ENCODE data around the gene LSM7. TPM values are rescaled to one million over a fixed set of nuclear protein-coding genes. Genes with fewer than 3 reads are reported as not detected.

The LSM7 gene
- total and polyA plus RNA-seq, 2 of the 13 experiments (the other 11 are each of a cell fraction or from before 2014, with no cell fraction given), result 140 to 205 TPM

DNA sequence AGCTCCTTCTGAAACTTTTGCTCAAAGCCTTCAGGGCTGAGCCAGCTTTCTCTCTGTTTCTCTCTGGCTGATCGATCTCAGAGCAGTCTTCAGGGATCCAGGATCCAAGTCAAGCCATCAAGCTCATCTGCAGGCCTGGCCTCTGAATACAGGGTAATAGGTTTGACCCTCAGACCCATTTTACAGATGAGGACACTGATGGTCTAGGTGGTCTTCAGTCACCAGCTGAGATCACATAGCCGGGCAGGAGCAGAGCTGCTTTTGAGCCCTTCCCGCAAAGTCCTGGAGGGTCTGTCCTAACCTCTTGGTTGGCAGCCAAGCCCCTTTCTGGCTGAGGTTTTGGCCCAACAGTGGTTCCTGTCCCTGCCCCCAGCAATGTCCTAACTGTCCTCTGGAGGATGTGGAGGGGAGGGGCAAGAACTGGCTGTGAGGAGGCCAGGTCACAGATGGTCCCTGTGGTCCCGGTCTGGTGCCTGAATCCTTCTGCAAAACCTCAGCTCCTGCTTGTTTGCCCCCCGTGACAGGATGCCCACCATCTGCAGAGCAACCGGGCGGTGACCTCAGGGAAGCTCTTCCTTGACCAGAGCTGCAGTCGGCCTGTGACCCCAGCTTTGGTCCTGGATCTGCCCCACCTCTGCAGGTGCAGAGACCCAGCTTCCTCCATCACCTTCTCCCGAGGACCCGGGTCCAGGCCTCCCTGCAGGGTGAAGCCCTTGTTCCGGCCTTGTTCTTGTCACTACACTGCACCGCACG, 40.6 kb downstream of the LSM7 start (continued):
- no peak for TF ChIP-seq ARHGAP35 (CRISPR knock-in tag; IDR thresholded peaks at IDR 0.05; ENCODE audit: borderline replicate concordance)
- no peak for TF ChIP-seq HMG20A (CRISPR knock-in tag; IDR thresholded peaks at IDR 0.05; ENCODE audit: borderline replicate concordance)
- no peak for TF ChIP-seq RXRB (CRISPR knock-in tag; IDR thresholded peaks at IDR 0.05; ENCODE audit: borderline replicate concordance)
- TF ChIP-seq POGZ (CRISPR knock-in tag; IDR thresholded peaks at IDR 0.05), result 0 out of 2 replicates have a peak, but pooled peaks have one; percentile 26
- TF ChIP-seq, protein P1, sequence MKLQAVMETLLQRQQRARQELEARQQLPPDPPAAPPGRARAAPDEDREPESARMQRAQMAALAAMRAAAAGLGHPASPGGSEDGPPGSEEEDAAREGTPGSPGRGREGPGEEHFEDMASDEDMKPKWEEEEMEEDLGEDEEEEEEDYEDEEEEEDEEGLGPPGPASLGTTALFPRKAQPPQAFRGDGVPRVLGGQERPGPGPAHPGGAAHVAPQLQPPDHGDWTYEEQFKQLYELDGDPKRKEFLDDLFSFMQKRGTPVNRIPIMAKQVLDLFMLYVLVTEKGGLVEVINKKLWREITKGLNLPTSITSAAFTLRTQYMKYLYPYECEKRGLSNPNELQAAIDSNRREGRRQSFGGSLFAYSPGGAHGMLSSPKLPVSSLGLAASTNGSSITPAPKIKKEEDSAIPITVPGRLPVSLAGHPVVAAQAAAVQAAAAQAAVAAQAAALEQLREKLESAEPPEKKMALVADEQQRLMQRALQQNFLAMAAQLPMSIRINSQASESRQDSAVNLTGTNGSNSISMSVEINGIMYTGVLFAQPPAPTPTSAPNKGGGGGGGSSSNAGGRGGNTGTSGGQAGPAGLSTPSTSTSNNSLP (IDR thresholded peaks at IDR 0.05; ENCODE audit: low read depth, low read length), result no peak
- 0 out of 2 replicates have a peak, but pooled peaks have one; percentile 16 for TF ChIP-seq PCBP1 (IDR thresholded peaks at IDR 0.05; ENCODE audit: borderline replicate concordance, low read depth, low read length)
- TF ChIP-seq TOPORS (CRISPR knock-in tag; IDR thresholded peaks at IDR 0.05), result 0 out of 2 replicates have a peak, but pooled peaks have one; percentile 42
- no peak for TF ChIP-seq HNRNPLL (IDR thresholded peaks at IDR 0.05; ENCODE audit: low read depth, low read length, poor library complexity, severe bottlenecking)
- TF ChIP-seq NFKB2 (CRISPR knock-in tag; IDR thresholded peaks at IDR 0.05; ENCODE audit: borderline replicate concordance), result 0 out of 2 replicates have a peak, but pooled peaks have one; percentile 8
- 0 out of 2 replicates have a peak, but pooled peaks have one; percentile 21 for TF ChIP-seq ZNF292 (CRISPR knock-in tag; IDR thresholded peaks at IDR 0.05; ENCODE audit: borderline replicate concordance, low read depth)
- peak; percentile 16; the same call in 1 of the 2 replicates for TF ChIP-seq ZNF451 (CRISPR knock-in tag; IDR thresholded peaks at IDR 0.05)
- TF ChIP-seq ZNF354B (CRISPR knock-in tag; IDR thresholded peaks at IDR 0.05), result 0 out of 2 replicates have a peak, but pooled peaks have one; percentile 37
- no peak for TF ChIP-seq FOSL2 (CRISPR knock-in tag; IDR thresholded peaks at IDR 0.05)
- TF ChIP-seq, protein P2, sequence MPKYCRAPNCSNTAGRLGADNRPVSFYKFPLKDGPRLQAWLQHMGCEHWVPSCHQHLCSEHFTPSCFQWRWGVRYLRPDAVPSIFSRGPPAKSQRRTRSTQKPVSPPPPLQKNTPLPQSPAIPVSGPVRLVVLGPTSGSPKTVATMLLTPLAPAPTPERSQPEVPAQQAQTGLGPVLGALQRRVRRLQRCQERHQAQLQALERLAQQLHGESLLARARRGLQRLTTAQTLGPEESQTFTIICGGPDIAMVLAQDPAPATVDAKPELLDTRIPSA (CRISPR knock-in tag; IDR thresholded peaks at IDR 0.05; ENCODE audit: borderline replicate concordance), result no peak
- TF ChIP-seq, protein P3, sequence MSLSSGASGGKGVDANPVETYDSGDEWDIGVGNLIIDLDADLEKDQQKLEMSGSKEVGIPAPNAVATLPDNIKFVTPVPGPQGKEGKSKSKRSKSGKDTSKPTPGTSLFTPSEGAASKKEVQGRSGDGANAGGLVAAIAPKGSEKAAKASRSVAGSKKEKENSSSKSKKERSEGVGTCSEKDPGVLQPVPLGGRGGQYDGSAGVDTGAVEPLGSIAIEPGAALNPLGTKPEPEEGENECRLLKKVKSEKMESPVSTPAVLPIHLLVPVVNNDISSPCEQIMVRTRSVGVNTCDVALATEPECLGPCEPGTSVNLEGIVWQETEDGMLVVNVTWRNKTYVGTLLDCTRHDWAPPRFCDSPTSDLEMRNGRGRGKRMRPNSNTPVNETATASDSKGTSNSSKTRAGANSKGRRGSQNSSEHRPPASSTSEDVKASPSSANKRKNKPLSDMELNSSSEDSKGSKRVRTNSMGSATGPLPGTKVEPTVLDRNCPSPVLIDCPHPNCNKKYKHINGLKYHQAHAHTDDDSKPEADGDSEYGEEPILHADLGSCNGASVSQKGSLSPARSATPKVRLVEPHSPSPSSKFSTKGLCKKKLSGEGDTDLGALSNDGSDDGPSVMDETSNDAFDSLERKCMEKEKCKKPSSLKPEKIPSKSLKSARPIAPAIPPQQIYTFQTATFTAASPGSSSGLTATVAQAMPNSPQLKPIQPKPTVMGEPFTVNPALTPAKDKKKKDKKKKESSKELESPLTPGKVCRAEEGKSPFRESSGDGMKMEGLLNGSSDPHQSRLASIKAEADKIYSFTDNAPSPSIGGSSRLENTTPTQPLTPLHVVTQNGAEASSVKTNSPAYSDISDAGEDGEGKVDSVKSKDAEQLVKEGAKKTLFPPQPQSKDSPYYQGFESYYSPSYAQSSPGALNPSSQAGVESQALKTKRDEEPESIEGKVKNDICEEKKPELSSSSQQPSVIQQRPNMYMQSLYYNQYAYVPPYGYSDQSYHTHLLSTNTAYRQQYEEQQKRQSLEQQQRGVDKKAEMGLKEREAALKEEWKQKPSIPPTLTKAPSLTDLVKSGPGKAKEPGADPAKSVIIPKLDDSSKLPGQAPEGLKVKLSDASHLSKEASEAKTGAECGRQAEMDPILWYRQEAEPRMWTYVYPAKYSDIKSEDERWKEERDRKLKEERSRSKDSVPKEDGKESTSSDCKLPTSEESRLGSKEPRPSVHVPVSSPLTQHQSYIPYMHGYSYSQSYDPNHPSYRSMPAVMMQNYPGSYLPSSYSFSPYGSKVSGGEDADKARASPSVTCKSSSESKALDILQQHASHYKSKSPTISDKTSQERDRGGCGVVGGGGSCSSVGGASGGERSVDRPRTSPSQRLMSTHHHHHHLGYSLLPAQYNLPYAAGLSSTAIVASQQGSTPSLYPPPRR (CRISPR knock-in tag; IDR thresholded peaks at IDR 0.05; ENCODE audit: borderline replicate concordance), result peak; percentile 64; the same call in 1 of the 2 replicates
- peak; percentile 43; the same call in 1 of the 2 replicates for TF ChIP-seq ZMYM3 (CRISPR knock-in tag; IDR thresholded peaks at IDR 0.05)
- 0 out of 2 replicates have a peak, but pooled peaks have one; percentile 26 for TF ChIP-seq KLF12 (CRISPR knock-in tag; IDR thresholded peaks at IDR 0.05; ENCODE audit: borderline replicate concordance)
- TF ChIP-seq TP53 (CRISPR knock-in tag; conservative IDR thresholded peaks at IDR 0.05), result no peak
- 0 out of 2 replicates have a peak, but pooled peaks have one; percentile 32 for TF ChIP-seq ZNF839 (CRISPR knock-in tag; IDR thresholded peaks at IDR 0.05; ENCODE audit: borderline replicate concordance)

Data from HepG2 (cell line).